HFFc6 (cell line): ENCODE measurements around the gene ATP6V0E2. TPM values are rescaled to one million over a fixed set of nuclear protein-coding genes. Genes with fewer than 3 reads are reported as not detected.

Experiments
- DNase-seq: peaks from one replicate; pipeline ENCODE4 v3.0.0-alpha.2; 2018
- H3K27ac Mint-ChIP-seq: 2 replicates; pipeline ENCODE4 v1.8.0; 2020; ENCODE audit warnings: mild to moderate bottlenecking, mixed read lengths
- H3K27me3 Mint-ChIP-seq: 2 replicates; pipeline ENCODE4 v1.8.0; 2021; ENCODE audit warnings: mild to moderate bottlenecking, moderate library complexity, mixed read lengths; ENCODE audit not compliant: insufficient read depth
- H3K36me3 Mint-ChIP-seq: 2 replicates; pipeline ENCODE4 v1.8.0; 2021; ENCODE audit warnings: low read depth, mixed read lengths
- H3K4me1 Mint-ChIP-seq: 2 replicates; pipeline ENCODE4 v1.8.0; 2020; ENCODE audit warnings: low read depth, mixed read lengths
- H3K4me3 Mint-ChIP-seq: 2 replicates; pipeline ENCODE4 v1.8.0; 2020; ENCODE audit warnings: mild to moderate bottlenecking, moderate library complexity, mixed read lengths
- H3K9me3 Mint-ChIP-seq: 2 replicates; pipeline ENCODE4 v1.8.0; 2020; ENCODE audit warnings: mild to moderate bottlenecking, mixed read lengths
- total RNA-seq, 6 experiments: library from RNA; stranded (reverse); fragmentation: NEBNext Ultra II Directional; extraction: Animal tissue kit (Norgen Biotek cat#: 25700); gene quantifications; 2 replicates in 1 of 6; 3 replicates in 5 of 6; pipeline ENCODE4 v1.2.3, GENCODE V29; 2021
- TF ChIP-seq, protein P1 (sequence below): fragments of 200-600 bp; sonication (generic); IDR thresholded peaks from 2 replicates; pipeline ENCODE4 v1.5.0; 2021; ENCODE audit warnings: antibody characterized with exemption, mild to moderate bottlenecking

Gene ATP6V0E2
- total RNA-seq, 6 experiments from 2014 or later: 40.9 to 54.8 (median 48.0) TPM

GRCh38 chr7:149855361-149856305 lies 18.1 kb upstream of the ATP6V0E2 start:
- Mint-ChIP-seq H3K4me3 (no peak overlapping the region), H3K36me3 (0 out of 2 replicates have a peak, but pooled peaks cover 5% of the 10 kb centered on the region), H3K27me3 (no peaks in the 10 kb centered on the region; the same call in 1 of the 2 replicates), H3K27ac (peak overlapping the region; percentile 20; the same call in 1 of the 2 replicates), H3K4me1 (peaks cover 31% of the 10 kb centered on the region), H3K9me3 (no peaks in the 10 kb centered on the region)
- TF ChIP-seq, protein P1, sequence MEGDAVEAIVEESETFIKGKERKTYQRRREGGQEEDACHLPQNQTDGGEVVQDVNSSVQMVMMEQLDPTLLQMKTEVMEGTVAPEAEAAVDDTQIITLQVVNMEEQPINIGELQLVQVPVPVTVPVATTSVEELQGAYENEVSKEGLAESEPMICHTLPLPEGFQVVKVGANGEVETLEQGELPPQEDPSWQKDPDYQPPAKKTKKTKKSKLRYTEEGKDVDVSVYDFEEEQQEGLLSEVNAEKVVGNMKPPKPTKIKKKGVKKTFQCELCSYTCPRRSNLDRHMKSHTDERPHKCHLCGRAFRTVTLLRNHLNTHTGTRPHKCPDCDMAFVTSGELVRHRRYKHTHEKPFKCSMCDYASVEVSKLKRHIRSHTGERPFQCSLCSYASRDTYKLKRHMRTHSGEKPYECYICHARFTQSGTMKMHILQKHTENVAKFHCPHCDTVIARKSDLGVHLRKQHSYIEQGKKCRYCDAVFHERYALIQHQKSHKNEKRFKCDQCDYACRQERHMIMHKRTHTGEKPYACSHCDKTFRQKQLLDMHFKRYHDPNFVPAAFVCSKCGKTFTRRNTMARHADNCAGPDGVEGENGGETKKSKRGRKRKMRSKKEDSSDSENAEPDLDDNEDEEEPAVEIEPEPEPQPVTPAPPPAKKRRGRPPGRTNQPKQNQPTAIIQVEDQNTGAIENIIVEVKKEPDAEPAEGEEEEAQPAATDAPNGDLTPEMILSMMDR: no peak
- DNase-seq: peak; percentile 24

DNA sequence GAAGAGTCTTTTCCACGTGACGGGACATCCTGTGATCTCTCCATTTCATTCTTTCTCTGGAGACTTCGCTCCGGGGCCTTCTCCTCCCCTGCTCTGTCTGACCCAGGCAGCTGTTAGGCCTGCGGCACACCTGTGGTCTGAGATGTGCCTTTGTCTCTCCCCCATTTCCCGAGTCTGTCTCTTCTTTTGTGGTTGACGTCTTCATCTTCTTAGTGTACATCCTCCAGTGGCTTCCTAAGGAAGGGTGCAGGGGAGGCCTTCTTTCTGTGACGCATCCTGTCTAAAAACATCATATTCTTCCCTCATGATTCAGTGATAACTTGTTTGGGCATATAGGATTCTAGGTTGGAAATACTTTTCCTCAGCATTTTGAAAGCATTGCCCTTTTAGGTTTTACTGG lies 17.2 kb upstream of the ATP6V0E2 start:
- no peak overlapping the region for H3K4me3 Mint-ChIP-seq
- DNase-seq: no peak
- no peak overlapping the region for H3K27ac Mint-ChIP-seq
- H3K27me3 Mint-ChIP-seq: no peaks in the 10 kb centered on the region; the same call in 1 of the 2 replicates
- TF ChIP-seq, protein P1: no peak
- 0 out of 2 replicates have a peak, but pooled peaks cover 5% of the 10 kb centered on the region for H3K36me3 Mint-ChIP-seq
- peaks cover 31% of the 10 kb centered on the region for H3K4me1 Mint-ChIP-seq
- no peaks in the 10 kb centered on the region for H3K9me3 Mint-ChIP-seq

GRCh38 chr7:149859369-149859768 lies 14.4 kb upstream of the ATP6V0E2 start:
- Mint-ChIP-seq H3K4me1 (peaks cover 25% of the 10 kb centered on the region), H3K4me3 (no peak overlapping the region), H3K36me3 (no peaks in the 10 kb centered on the region), H3K27me3 (no peaks in the 10 kb centered on the region; the same call in 1 of the 2 replicates), H3K27ac (no peak overlapping the region), H3K9me3 (no peaks in the 10 kb centered on the region)
- TF ChIP-seq, protein P1: no peak
- DNase-seq: no peak

DNA sequence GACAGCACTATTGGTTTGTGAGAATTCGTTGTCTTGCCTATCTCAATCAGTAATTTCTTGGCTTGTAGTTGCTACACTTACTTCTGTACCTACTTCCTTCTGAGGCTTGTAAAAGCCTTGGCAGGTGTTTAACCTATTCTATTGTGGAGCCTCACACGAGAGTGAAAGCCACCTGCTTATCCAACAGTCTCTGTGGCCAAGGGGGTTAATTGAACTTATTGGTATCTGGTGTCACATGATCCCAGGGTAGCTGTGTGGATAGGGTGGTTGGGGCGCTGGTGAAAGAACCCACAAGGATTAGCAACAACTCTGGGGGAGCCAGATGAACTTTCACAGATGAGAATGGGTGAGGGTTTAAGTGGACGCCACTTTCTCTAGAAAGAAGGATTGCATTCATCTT lies 13.9 kb upstream of the ATP6V0E2 start:
- Mint-ChIP-seq H3K36me3 (no peaks in the 10 kb centered on the region), H3K27me3 (no peaks in the 10 kb centered on the region; the same call in 1 of the 2 replicates), H3K4me1 (peaks cover 20% of the 10 kb centered on the region), H3K4me3 (no peak overlapping the region), H3K9me3 (no peaks in the 10 kb centered on the region), H3K27ac (no peak overlapping the region)
- TF ChIP-seq, protein P1: no peak
- no peak for DNase-seq

GRCh38 chr7:149860821-149861727 lies 12.7 kb upstream of the ATP6V0E2 start:
- Mint-ChIP-seq H3K27ac (no peak overlapping the region), H3K36me3 (no peaks in the 10 kb centered on the region), H3K27me3 (no peaks in the 10 kb centered on the region; the same call in 1 of the 2 replicates), H3K9me3 (no peaks in the 10 kb centered on the region), H3K4me3 (no peak overlapping the region), H3K4me1 (peaks cover 8% of the 10 kb centered on the region)
- DNase-seq: no peak
- TF ChIP-seq, protein P1: peak; percentile 60
